ENCODE data around the gene MAPK1. TPM values are rescaled to one million over a fixed set of nuclear protein-coding genes. Genes with fewer than 3 reads are reported as not detected.

MAPK1 gene
- total RNA-seq, 1 experiment from 2014 or later, result 87.4 TPM

DNA sequence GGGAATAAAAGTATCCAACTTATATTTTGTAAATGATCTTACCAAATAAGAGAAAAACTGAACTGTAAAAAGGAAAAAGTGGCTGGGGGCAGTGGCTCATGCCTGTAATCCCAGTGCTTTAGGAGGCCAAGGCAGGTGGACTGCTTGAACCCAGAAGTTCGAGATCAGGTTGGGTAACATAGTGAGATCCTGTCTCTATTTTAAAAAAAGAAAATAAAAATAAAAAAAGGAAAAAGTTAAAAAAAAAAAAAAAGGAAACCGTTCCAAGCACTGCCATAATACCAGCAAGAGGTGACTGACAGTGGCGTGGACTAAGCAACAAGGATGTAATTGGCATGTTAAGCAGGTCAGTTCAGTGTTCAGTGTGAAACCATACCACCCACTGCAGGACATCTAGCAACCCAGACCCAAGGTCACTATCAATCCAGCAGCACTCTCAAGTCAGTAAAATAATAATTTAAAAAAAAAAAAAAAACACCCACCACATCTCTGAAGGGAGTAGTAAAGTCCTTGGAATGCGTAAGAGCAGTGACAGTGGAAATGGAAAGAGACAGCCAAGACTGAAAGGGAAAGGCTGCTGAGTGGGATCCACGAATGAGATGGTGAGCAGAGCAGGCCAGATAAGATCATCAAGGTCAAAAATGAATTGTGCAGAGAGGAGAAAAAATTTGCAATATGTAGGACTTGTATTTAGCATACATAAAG lies 43.6 kb downstream of the MAPK1 start:
- peaks cover 38% of the 10 kb centered on the region for H3K4me1 Mint-ChIP-seq
- no peak overlapping the region for H3K4me3 Mint-ChIP-seq
- ATAC-seq (no peak), DNase-seq (ENCODE audit: low spot score) (no peak)
- TF ChIP-seq ATF1 (CRISPR knock-in tag; IDR thresholded peaks at IDR 0.05) (no peak), TP53 (CRISPR knock-in tag; IDR thresholded peaks at IDR 0.05) (no peak), GABPB1 (CRISPR knock-in tag; IDR thresholded peaks at IDR 0.05) (no peak)
- TF ChIP-seq, protein P1, sequence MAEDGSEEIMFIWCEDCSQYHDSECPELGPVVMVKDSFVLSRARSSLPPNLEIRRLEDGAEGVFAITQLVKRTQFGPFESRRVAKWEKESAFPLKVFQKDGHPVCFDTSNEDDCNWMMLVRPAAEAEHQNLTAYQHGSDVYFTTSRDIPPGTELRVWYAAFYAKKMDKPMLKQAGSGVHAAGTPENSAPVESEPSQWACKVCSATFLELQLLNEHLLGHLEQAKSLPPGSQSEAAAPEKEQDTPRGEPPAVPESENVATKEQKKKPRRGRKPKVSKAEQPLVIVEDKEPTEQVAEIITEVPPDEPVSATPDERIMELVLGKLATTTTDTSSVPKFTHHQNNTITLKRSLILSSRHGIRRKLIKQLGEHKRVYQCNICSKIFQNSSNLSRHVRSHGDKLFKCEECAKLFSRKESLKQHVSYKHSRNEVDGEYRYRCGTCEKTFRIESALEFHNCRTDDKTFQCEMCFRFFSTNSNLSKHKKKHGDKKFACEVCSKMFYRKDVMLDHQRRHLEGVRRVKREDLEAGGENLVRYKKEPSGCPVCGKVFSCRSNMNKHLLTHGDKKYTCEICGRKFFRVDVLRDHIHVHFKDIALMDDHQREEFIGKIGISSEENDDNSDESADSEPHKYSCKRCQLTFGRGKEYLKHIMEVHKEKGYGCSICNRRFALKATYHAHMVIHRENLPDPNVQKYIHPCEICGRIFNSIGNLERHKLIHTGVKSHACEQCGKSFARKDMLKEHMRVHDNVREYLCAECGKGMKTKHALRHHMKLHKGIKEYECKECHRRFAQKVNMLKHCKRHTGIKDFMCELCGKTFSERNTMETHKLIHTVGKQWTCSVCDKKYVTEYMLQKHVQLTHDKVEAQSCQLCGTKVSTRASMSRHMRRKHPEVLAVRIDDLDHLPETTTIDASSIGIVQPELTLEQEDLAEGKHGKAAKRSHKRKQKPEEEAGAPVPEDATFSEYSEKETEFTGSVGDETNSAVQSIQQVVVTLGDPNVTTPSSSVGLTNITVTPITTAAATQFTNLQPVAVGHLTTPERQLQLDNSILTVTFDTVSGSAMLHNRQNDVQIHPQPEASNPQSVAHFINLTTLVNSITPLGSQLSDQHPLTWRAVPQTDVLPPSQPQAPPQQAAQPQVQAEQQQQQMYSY (CRISPR knock-in tag; IDR thresholded peaks at IDR 0.05), result no peak
- TF ChIP-seq, protein P2, sequence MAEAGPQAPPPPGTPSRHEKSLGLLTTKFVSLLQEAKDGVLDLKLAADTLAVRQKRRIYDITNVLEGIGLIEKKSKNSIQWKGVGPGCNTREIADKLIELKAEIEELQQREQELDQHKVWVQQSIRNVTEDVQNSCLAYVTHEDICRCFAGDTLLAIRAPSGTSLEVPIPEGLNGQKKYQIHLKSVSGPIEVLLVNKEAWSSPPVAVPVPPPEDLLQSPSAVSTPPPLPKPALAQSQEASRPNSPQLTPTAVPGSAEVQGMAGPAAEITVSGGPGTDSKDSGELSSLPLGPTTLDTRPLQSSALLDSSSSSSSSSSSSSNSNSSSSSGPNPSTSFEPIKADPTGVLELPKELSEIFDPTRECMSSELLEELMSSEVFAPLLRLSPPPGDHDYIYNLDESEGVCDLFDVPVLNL (CRISPR knock-in tag; IDR thresholded peaks at IDR 0.05; ENCODE audit: borderline replicate concordance, low read depth), result no peak
- TF ChIP-seq, protein P3, sequence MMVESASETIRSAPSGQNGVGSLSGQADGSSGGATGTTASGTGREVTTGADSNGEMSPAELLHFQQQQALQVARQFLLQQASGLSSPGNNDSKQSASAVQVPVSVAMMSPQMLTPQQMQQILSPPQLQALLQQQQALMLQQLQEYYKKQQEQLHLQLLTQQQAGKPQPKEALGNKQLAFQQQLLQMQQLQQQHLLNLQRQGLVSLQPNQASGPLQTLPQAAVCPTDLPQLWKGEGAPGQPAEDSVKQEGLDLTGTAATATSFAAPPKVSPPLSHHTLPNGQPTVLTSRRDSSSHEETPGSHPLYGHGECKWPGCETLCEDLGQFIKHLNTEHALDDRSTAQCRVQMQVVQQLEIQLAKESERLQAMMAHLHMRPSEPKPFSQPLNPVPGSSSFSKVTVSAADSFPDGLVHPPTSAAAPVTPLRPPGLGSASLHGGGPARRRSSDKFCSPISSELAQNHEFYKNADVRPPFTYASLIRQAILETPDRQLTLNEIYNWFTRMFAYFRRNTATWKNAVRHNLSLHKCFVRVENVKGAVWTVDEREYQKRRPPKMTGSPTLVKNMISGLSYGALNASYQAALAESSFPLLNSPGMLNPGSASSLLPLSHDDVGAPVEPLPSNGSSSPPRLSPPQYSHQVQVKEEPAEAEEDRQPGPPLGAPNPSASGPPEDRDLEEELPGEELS (CRISPR knock-in tag; IDR thresholded peaks at IDR 0.05), result no peak
- TF ChIP-seq, protein P4, sequence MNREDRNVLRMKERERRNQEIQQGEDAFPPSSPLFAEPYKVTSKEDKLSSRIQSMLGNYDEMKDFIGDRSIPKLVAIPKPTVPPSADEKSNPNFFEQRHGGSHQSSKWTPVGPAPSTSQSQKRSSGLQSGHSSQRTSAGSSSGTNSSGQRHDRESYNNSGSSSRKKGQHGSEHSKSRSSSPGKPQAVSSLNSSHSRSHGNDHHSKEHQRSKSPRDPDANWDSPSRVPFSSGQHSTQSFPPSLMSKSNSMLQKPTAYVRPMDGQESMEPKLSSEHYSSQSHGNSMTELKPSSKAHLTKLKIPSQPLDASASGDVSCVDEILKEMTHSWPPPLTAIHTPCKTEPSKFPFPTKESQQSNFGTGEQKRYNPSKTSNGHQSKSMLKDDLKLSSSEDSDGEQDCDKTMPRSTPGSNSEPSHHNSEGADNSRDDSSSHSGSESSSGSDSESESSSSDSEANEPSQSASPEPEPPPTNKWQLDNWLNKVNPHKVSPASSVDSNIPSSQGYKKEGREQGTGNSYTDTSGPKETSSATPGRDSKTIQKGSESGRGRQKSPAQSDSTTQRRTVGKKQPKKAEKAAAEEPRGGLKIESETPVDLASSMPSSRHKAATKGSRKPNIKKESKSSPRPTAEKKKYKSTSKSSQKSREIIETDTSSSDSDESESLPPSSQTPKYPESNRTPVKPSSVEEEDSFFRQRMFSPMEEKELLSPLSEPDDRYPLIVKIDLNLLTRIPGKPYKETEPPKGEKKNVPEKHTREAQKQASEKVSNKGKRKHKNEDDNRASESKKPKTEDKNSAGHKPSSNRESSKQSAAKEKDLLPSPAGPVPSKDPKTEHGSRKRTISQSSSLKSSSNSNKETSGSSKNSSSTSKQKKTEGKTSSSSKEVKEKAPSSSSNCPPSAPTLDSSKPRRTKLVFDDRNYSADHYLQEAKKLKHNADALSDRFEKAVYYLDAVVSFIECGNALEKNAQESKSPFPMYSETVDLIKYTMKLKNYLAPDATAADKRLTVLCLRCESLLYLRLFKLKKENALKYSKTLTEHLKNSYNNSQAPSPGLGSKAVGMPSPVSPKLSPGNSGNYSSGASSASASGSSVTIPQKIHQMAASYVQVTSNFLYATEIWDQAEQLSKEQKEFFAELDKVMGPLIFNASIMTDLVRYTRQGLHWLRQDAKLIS (CRISPR knock-in tag; IDR thresholded peaks at IDR 0.05; ENCODE audit: borderline replicate concordance), result no peak
- POLR2A ChIA-PET, result no interaction called here
- CTCF ChIA-PET, result no interaction called here
- no peaks in the 10 kb centered on the region for H3K27me3 Mint-ChIP-seq (ENCODE audit: low read depth)
- no peaks in the 10 kb centered on the region for H3K36me3 Mint-ChIP-seq
- H3K27ac Mint-ChIP-seq, result no peak overlapping the region
- no peaks in the 10 kb centered on the region for H3K9me3 Mint-ChIP-seq

DNA sequence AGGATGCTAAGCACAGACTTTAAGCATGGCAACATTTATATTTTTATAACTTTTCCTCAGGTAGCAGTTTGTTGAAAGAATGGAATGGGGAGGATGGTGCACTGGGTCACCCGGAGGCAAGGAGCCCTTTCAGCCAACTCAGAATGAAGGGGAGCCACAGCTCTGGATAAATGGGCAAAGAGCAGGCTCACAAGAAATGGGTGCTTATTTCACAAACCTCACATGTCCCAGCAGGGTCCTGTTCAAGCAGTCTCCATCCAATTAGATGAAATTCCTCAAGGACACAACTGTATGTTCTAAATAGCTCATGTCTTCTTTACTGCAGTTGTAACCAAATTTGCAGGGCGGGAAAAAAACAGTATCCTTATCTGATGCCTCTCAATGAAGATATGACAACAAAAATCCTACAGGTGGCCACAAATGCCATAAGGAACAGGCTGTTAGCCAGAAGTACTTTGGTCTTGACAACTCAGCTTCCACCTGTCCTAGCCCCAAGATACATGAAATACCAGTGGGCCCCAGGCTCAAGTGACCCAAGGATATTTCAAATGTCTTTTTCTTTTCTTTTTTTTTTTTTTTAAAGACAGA lies 48.2 kb downstream of the MAPK1 start:
- no peaks in the 10 kb centered on the region for H3K27me3 Mint-ChIP-seq (ENCODE audit: low read depth)
- no peaks in the 10 kb centered on the region for H3K36me3 Mint-ChIP-seq
- no peak for DNase-seq (ENCODE audit: low spot score)
- no peaks in the 10 kb centered on the region for H3K9me3 Mint-ChIP-seq
- peaks cover 43% of the 10 kb centered on the region for H3K4me1 Mint-ChIP-seq
- CTCF ChIA-PET, result interaction anchor here (1.3 kb wide), 1 partner anchor 119 kb away, joined by 3 read pairs; no protein-coding TSS in a partner anchor
- POLR2A ChIA-PET, result no interaction called here
- no peak overlapping the region for H3K4me3 Mint-ChIP-seq
- peak overlapping the region; percentile 89 for H3K27ac Mint-ChIP-seq
- ATAC-seq, result no peak
- no peak for TF ChIP-seq ETV6 (CRISPR knock-in tag; IDR thresholded peaks at IDR 0.05)
- no peak for TF ChIP-seq NR3C1 (CRISPR knock-in tag; conservative IDR thresholded peaks at IDR 0.05; ENCODE audit: low read depth)
- TF ChIP-seq RORB (CRISPR knock-in tag; IDR thresholded peaks at IDR 0.05), result no peak
- TF ChIP-seq TP53 (CRISPR knock-in tag; IDR thresholded peaks at IDR 0.05), result no peak
- TF ChIP-seq FOXJ3 (CRISPR knock-in tag; IDR thresholded peaks at IDR 0.05; ENCODE audit: borderline replicate concordance), result no peak
- TF ChIP-seq, protein P3 (CRISPR knock-in tag; IDR thresholded peaks at IDR 0.05), result no peak
- no peak for TF ChIP-seq CBFB (CRISPR knock-in tag; IDR thresholded peaks at IDR 0.05; ENCODE audit: low read depth)
- TF ChIP-seq, protein P5, sequence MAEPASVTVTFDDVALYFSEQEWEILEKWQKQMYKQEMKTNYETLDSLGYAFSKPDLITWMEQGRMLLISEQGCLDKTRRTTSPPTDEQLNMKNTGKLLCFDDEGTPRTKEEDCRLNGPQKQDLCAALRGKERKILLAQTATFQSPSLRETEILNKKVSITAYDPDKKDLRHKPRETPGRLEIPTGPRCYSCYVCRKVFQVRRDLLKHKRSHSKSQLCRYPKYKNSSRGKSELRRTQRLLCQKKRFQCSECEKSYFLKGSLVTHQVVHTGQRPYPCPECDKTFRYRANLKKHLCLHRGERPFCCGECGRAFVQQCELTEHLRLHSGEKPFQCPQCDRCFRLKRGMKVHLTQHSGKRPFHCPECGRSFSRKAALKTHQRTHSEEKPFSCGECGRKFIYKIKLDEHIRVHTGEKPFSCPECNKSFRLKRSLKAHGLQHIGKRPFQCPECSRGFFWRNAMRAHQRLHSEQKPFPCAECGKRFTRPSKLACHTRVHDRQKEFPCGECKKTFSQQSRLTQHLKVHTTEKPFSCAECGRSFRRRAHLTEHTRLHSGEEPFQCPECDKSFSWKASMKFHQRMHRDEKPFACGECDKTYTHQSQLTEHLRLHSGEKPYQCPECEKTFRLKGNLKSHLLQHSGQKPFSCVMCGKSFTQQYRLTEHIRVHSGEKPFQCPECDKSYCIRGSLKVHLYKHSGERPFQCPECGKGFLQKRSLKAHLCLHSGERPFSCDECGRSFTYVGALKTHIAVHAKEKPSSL (CRISPR knock-in tag; conservative IDR thresholded peaks at IDR 0.05), result no peak
- TF ChIP-seq OVOL2 (CRISPR knock-in tag; IDR thresholded peaks at IDR 0.05; ENCODE audit: borderline replicate concordance), result no peak
- no peak for TF ChIP-seq TEAD4 (CRISPR knock-in tag; IDR thresholded peaks at IDR 0.05)
- TF ChIP-seq, protein P6, sequence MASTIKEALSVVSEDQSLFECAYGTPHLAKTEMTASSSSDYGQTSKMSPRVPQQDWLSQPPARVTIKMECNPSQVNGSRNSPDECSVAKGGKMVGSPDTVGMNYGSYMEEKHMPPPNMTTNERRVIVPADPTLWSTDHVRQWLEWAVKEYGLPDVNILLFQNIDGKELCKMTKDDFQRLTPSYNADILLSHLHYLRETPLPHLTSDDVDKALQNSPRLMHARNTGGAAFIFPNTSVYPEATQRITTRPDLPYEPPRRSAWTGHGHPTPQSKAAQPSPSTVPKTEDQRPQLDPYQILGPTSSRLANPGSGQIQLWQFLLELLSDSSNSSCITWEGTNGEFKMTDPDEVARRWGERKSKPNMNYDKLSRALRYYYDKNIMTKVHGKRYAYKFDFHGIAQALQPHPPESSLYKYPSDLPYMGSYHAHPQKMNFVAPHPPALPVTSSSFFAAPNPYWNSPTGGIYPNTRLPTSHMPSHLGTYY (CRISPR knock-in tag; IDR thresholded peaks at IDR 0.05), result no peak
